ENCODE measurements around the gene MAPK10. TPM values are rescaled to one million over a fixed set of nuclear protein-coding genes. Genes with fewer than 3 reads are reported as not detected.

Gene MAPK10
- total RNA-seq, 1 donor from 2014 or later, result 23.6 TPM

GRCh38 chr4:86306816-86307215, 53.0 kb downstream of the MAPK10 start:
- H3K27me3 ChIP-seq, result no peaks in the 10 kb centered on the region
- intact Hi-C loops (cut with DNase I), result no loop called here
- no peak for DNase-seq
- no peak for ATAC-seq
- no peaks in the 10 kb centered on the region for H3K36me3 ChIP-seq
- TF ChIP-seq, protein P1, sequence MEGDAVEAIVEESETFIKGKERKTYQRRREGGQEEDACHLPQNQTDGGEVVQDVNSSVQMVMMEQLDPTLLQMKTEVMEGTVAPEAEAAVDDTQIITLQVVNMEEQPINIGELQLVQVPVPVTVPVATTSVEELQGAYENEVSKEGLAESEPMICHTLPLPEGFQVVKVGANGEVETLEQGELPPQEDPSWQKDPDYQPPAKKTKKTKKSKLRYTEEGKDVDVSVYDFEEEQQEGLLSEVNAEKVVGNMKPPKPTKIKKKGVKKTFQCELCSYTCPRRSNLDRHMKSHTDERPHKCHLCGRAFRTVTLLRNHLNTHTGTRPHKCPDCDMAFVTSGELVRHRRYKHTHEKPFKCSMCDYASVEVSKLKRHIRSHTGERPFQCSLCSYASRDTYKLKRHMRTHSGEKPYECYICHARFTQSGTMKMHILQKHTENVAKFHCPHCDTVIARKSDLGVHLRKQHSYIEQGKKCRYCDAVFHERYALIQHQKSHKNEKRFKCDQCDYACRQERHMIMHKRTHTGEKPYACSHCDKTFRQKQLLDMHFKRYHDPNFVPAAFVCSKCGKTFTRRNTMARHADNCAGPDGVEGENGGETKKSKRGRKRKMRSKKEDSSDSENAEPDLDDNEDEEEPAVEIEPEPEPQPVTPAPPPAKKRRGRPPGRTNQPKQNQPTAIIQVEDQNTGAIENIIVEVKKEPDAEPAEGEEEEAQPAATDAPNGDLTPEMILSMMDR (IDR thresholded peaks at IDR 0.05), result no peak
- H3K4me3 ChIP-seq, result no peak overlapping the region
- no peaks in the 10 kb centered on the region for H3K9me3 ChIP-seq
- no peak overlapping the region for H3K27ac ChIP-seq
- no peaks in the 10 kb centered on the region for H3K4me1 ChIP-seq

GRCh38 chr4:86302830-86303229, 57.0 kb downstream of the MAPK10 start:
- H3K4me3 ChIP-seq, result no peak overlapping the region
- no peaks in the 10 kb centered on the region for H3K9me3 ChIP-seq
- intact Hi-C loops (cut with DNase I), result no loop called here
- H3K36me3 ChIP-seq, result no peaks in the 10 kb centered on the region
- no peaks in the 10 kb centered on the region for H3K4me1 ChIP-seq
- H3K27me3 ChIP-seq, result no peaks in the 10 kb centered on the region
- no peak for DNase-seq
- H3K27ac ChIP-seq, result no peak overlapping the region
- TF ChIP-seq, protein P1 (IDR thresholded peaks at IDR 0.05), result no peak
- ATAC-seq, result no peak

DNA sequence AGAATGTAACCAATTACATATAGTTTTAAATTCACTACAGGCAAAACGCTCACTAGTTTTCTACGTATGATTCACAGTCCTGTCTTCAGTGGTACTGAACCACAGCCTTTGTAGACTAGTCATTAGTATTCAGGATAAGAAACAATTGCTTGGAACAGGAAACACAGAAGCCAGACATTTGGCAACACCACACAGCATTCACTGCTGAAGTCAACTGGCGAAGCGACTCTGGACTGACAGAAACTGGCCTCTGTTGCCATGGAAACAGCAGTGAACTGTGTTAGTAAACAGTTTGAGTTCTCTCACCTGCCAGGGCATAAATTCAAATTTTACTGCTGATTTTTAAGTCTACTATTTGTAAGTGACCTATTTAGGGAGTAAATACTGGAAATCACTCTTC, 57.6 kb downstream of the MAPK10 start:
- TF ChIP-seq, protein P1 (IDR thresholded peaks at IDR 0.05), result no peak
- H3K27me3 ChIP-seq, result no peaks in the 10 kb centered on the region
- H3K36me3 ChIP-seq, result no peaks in the 10 kb centered on the region
- H3K9me3 ChIP-seq, result no peaks in the 10 kb centered on the region
- ATAC-seq (no peak), DNase-seq (no peak)
- no peaks in the 10 kb centered on the region for H3K4me1 ChIP-seq
- no peak overlapping the region for H3K27ac ChIP-seq
- intact Hi-C loops (cut with DNase I), result no loop called here
- H3K4me3 ChIP-seq, result no peak overlapping the region

- H3K4me1 ChIP-seq, result no peaks in the 10 kb centered on the region
- H3K27ac ChIP-seq, result no peak overlapping the region
- H3K9me3 ChIP-seq, result no peaks in the 10 kb centered on the region
- intact Hi-C loops (cut with DNase I), result no loop called here
- no peak for DNase-seq
- ATAC-seq, result no peak
- TF ChIP-seq, protein P1 (IDR thresholded peaks at IDR 0.05), result no peak
- no peak overlapping the region for H3K4me3 ChIP-seq
- no peaks in the 10 kb centered on the region for H3K36me3 ChIP-seq
- H3K27me3 ChIP-seq, result no peaks in the 10 kb centered on the region
Measured at GRCh38 chr4:86300516-86300915, 59.3 kb downstream of the MAPK10 start.

DNA sequence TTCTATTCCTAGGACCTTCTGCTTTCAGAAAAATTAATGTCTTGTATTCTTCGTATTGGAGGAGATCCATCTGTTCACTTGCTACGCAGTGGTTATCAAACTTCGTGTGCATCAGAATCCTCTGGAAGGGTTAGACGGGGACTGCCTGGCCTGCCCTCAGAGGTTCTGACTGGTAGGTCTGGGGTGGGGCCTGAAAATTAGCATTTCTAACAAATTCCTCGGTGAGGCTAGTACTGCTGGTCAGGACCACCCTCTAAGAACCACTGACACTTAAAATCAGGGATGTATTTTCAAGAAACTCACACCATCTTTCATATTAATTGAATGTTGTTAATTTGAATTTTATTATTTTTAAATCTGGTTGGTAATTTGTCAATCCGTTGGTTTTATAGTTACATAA, 63.0 kb downstream of the MAPK10 start:
- TF ChIP-seq, protein P1 (IDR thresholded peaks at IDR 0.05), result no peak
- intact Hi-C loops (cut with DNase I), result no loop called here

DNA sequence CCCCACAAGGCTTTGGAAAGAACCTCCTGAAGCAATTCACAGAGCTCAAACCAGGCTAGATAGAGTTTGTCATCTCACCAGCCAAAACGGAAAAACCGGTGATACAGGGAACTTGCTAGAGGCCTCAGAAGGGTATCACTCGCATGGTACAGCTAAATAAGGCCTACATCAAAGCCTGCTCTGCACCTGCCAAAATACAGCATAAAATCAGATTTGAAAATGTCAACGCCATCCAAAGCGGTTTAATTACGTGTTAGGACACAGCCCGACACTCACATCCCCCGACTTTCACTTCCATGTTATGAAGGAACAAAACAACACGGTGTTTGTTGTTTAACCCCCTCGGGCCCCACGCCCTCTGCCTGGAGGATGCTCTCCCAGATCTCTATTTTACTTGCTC, 65.0 kb downstream of the MAPK10 start:
- no peak for ATAC-seq
- no peak for DNase-seq
- intact Hi-C loops (cut with DNase I), result no loop called here

More for the DNA sequence above, 63.0 kb downstream of the MAPK10 start:
- Histone ChIP-seq H3K4me3 (no peak overlapping the region), H3K27me3 (no peaks in the 10 kb centered on the region), H3K36me3 (no peaks in the 10 kb centered on the region), H3K9me3 (no peaks in the 10 kb centered on the region), H3K4me1 (no peaks in the 10 kb centered on the region), H3K27ac (no peak overlapping the region)
- DNase-seq (no peak), ATAC-seq (no peak)

More for the DNA sequence above, 65.0 kb downstream of the MAPK10 start:
- no peaks in the 10 kb centered on the region for H3K36me3 ChIP-seq
- H3K27me3 ChIP-seq, result no peaks in the 10 kb centered on the region
- H3K4me1 ChIP-seq, result no peaks in the 10 kb centered on the region
- no peak overlapping the region for H3K27ac ChIP-seq
- H3K9me3 ChIP-seq, result no peaks in the 10 kb centered on the region
- H3K4me3 ChIP-seq, result no peak overlapping the region
- TF ChIP-seq, protein P1 (IDR thresholded peaks at IDR 0.05), result no peak

All from upper lobe of right lung (tissue), 1 donor.